Spleen (tissue), 7 donors: ENCODE results near the gene TBC1D16.

ENCODE experiments used
- POLR2A ChIP-seq, 3 donors: fragments of 450-650 bp; IDR thresholded peaks; one replicate each; pipeline ENCODE4 v1.5.1; 2017; ENCODE audit warnings: antibody characterized with exemption in 3 of 3, mild to moderate bottlenecking in 1 of 3
- TF ChIP-seq, protein P1 (sequence below), 11 experiments: fragments of 200-600 bp in 7 of 11; fragments of 450-650 bp in 4 of 11; sonication (generic) in 4 of 11; IDR thresholded peaks in 8 of 11; conservative IDR thresholded peaks in 3 of 11; 1 replicate in 7 of 11; 2 replicates in 4 of 11; pipeline versions ENCODE4 v1.4.0 to v1.8.0; 2016 to 2021; ENCODE audit warnings: antibody characterized with exemption in 11 of 11, inconsistent platforms in 4 of 11, mild to moderate bottlenecking in 1 of 11
- donor health status: DM: no; HTN: no; CAD: no; lungs with moderate emphysema.
- donor health status: DM: no; HTN: no; CAD: no.
- donor health status: DM: no; HTN: no; CAD: no.

DNA sequence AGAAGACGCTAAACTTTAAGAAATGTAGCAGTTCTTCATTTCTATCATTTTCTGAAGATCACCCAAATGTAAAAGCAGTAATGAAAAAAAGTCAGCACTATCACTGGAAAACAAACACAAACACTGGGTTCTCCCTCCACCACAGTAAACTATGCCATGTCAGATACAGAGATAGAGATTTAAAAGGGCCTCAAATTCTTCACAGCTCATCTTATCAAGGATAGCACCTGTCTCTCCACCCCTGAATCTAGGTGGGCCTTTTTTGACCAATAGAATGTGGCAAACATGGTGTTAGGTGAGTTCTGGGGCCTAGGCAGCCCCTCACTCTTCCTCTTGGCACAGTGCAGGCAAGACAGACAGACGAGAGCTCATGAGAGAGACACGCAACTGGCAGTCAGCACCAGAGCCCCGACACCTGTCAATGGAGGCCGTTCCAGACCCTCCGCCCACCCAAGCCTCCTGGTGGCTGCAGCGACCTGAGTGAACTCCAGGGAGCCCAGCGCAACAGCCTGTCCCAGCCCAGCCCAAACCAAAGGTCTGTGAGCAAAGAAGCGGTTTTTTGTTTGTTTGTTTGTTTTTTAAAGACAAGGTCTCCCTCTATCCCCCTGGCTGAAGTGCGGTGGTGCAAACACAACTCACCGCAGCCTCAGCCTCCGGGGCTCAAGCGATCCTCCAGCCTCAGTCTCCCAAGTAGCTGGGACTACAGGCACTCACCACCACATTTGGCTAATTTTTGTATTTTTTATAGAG is 79.8 kb downstream of the TBC1D16 start:
- TF ChIP-seq POLR2A (IDR thresholded peaks at IDR 0.05): no peak
- TF ChIP-seq, protein P1, sequence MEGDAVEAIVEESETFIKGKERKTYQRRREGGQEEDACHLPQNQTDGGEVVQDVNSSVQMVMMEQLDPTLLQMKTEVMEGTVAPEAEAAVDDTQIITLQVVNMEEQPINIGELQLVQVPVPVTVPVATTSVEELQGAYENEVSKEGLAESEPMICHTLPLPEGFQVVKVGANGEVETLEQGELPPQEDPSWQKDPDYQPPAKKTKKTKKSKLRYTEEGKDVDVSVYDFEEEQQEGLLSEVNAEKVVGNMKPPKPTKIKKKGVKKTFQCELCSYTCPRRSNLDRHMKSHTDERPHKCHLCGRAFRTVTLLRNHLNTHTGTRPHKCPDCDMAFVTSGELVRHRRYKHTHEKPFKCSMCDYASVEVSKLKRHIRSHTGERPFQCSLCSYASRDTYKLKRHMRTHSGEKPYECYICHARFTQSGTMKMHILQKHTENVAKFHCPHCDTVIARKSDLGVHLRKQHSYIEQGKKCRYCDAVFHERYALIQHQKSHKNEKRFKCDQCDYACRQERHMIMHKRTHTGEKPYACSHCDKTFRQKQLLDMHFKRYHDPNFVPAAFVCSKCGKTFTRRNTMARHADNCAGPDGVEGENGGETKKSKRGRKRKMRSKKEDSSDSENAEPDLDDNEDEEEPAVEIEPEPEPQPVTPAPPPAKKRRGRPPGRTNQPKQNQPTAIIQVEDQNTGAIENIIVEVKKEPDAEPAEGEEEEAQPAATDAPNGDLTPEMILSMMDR (IDR thresholded peaks at IDR 0.05 in 8 of 11, conservative IDR thresholded peaks at IDR 0.05 in 3 of 11): no peak
